Endothelial cell of umbilical vein (primary cell): ENCODE results near the gene EGFL7.

Experiments used
- EZH2 ChIP-seq: IDR thresholded peaks from 2 replicates; pipeline ENCODE4 v1.6.1; 2012; ENCODE audit warnings: borderline replicate concordance, low read depth, mild to moderate bottlenecking, moderate library complexity, low read length, inconsistent platforms; ENCODE audit not compliant: severe bottlenecking
- FOS ChIP-seq: IDR thresholded peaks from 2 replicates; pipeline ENCODE4 v1.6.1; 2011; ENCODE audit warnings: mild to moderate bottlenecking, low read length, moderate library complexity, borderline replicate concordance; ENCODE audit not compliant: insufficient read depth
- GATA2 ChIP-seq: IDR thresholded peaks from 2 replicates; pipeline ENCODE4 v1.7.0; 2011; ENCODE audit warnings: low read depth, mild to moderate bottlenecking, moderate library complexity, mixed read lengths, low read length; ENCODE audit not compliant: insufficient read length, insufficient read depth
- JUN ChIP-seq: IDR thresholded peaks from 2 replicates; pipeline ENCODE4 v1.6.1; 2011; ENCODE audit warnings: borderline replicate concordance, low read depth; ENCODE audit not compliant: insufficient read length, insufficient read depth
- MYC ChIP-seq: IDR thresholded peaks from one replicate; pipeline ENCODE4 v1.6.1; 2011; ENCODE audit warnings: mild to moderate bottlenecking, low read depth, low read length
- POLR2A ChIP-seq: IDR thresholded peaks from 2 replicates; pipeline ENCODE4 v1.6.1; 2012; ENCODE audit warnings: low read depth, mild to moderate bottlenecking, control low read depth, low read length
- POLR2AphosphoS5 ChIP-seq: IDR thresholded peaks from 2 replicates; pipeline ENCODE4 v1.6.1; 2012; ENCODE audit warnings: low read depth, mild to moderate bottlenecking, control low read depth, low read length, moderate library complexity; ENCODE audit not compliant: insufficient read depth
- TF ChIP-seq, protein P1 (sequence below), 2 donors: IDR thresholded peaks; 1 replicate in 1 of 2; 2 replicates in 1 of 2; pipeline ENCODE4 v1.5.1; 2011; ENCODE audit warnings: low read length in 2 of 2, mild to moderate bottlenecking in 2 of 2, moderate library complexity in 2 of 2, control low read depth in 1 of 2, inconsistent platforms in 1 of 2, low read depth in 1 of 2; ENCODE audit not compliant: insufficient read depth in 1 of 2; ENCODE audit errors: extremely low read depth in 1 of 2
- TF ChIP-seq, protein P2 (sequence below): IDR thresholded peaks from 2 replicates; pipeline ENCODE4 v1.6.1; 2011; ENCODE audit not compliant: insufficient read depth, insufficient read length

DNA sequence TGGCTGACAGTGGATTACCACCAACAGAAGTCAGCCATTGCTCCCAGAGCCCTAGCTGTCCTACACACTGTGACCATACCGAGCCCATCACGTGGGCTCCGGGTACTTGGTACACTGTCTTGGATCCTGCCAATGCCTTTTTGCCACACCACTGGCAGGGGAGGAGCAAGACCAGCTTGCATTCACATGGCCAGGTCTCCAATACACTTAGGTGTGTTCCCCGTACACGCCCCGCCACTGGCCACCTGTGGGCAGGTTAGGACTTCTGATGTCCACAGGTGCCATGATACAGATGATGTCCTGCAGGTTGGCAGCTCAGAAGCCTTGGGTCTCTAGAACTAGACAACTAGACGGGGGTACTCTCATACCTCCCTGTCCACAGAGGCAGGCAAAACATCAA, 44.3 kb downstream of the EGFL7 start:
- TF ChIP-seq, protein P1, sequence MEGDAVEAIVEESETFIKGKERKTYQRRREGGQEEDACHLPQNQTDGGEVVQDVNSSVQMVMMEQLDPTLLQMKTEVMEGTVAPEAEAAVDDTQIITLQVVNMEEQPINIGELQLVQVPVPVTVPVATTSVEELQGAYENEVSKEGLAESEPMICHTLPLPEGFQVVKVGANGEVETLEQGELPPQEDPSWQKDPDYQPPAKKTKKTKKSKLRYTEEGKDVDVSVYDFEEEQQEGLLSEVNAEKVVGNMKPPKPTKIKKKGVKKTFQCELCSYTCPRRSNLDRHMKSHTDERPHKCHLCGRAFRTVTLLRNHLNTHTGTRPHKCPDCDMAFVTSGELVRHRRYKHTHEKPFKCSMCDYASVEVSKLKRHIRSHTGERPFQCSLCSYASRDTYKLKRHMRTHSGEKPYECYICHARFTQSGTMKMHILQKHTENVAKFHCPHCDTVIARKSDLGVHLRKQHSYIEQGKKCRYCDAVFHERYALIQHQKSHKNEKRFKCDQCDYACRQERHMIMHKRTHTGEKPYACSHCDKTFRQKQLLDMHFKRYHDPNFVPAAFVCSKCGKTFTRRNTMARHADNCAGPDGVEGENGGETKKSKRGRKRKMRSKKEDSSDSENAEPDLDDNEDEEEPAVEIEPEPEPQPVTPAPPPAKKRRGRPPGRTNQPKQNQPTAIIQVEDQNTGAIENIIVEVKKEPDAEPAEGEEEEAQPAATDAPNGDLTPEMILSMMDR (IDR thresholded peaks at IDR 0.05; ENCODE audit: extremely low read depth in 1 of 2, insufficient read depth in 1 of 2, low read depth in 1 of 2, low read length in 2 of 2) = no peak
- TF ChIP-seq POLR2A (no peak), POLR2AphosphoS5 (no peak), JUN (no peak), EZH2 (no peak), GATA2 (no peak), FOS (no peak), MYC (no peak)
- TF ChIP-seq, protein P2, sequence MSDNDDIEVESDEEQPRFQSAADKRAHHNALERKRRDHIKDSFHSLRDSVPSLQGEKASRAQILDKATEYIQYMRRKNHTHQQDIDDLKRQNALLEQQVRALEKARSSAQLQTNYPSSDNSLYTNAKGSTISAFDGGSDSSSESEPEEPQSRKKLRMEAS = no peak
